HG03097 (cell line): Measurements from ENCODE around the gene CBR3.

ENCODE experiments used
- ATAC-seq: cut with Tn5 transposase; IDR thresholded peaks from one replicate; pipeline ENCODE4 v1.9.1; 2021; ENCODE audit not compliant: unreplicated experiment, low FRiP score

The CBR3 gene

GRCh38 chr21:36179145-36179544, 44.3 kb downstream of the CBR3 start:
- ATAC-seq = no peak

GRCh38 chr21:36180963-36181362, 46.1 kb downstream of the CBR3 start:
- ATAC-seq = no peak

GRCh38 chr21:36183144-36183795, 48.4 kb downstream of the CBR3 start:
- no peak for ATAC-seq

- ATAC-seq = no peak
These were observed 49.7 kb downstream of the CBR3 start for GRCh38 chr21:36184545-36184944.

GRCh38 chr21:36185523-36185922, 50.6 kb downstream of the CBR3 start:
- no peak for ATAC-seq

GRCh38 chr21:36186081-36186480, 51.2 kb downstream of the CBR3 start:
- ATAC-seq = no peak

GRCh38 chr21:36186506-36187399, 51.9 kb downstream of the CBR3 start:
- no peak for ATAC-seq

GRCh38 chr21:36188081-36188681, 53.3 kb downstream of the CBR3 start:
- no peak for ATAC-seq

GRCh38 chr21:36188937-36189336, 54.1 kb downstream of the CBR3 start:
- no peak for ATAC-seq

- no peak for ATAC-seq
These were observed 55.9 kb downstream of the CBR3 start for GRCh38 chr21:36190736-36191135.

GRCh38 chr21:36193200-36193599, 58.3 kb downstream of the CBR3 start:
- no peak for ATAC-seq

GRCh38 chr21:36194024-36194423, 59.1 kb downstream of the CBR3 start:
- no peak for ATAC-seq

- no peak for ATAC-seq
These were observed 60.7 kb downstream of the CBR3 start for GRCh38 chr21:36195613-36196012.
